Activated CD4-positive, alpha-beta T cell treated with anti-CD3 and anti-CD28 coated beads, Interleukin-2, amount 50 U/mL, for 1 hour (primary cell): ENCODE measurements around the gene SOCS7.

ENCODE experiments used
- DNase-seq: peaks from one replicate; pipeline ENCODE4 v3.0.0-alpha.2; 2020

SOCS7 gene

DNA sequence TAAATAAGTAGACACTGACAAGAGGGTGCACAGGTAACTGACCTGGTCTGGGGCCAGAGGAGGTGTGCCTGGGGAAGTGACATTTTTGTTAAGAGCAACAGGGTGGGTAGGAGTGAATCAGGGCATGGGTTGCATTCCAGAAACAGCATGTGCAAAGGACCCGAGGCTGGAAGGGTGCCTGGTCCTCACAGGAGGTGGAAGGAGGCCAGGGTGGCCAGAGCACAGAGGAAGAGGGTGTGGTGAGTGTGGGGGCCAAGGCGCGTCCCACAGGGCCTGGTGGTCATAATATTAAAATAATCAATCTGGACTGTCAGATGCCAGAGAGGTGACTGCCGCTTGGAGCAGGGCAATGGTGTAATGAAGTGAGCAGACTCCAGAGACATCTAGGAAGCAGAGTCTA lies 90.9 kb downstream of the SOCS7 start:
- no peak for DNase-seq

DNA sequence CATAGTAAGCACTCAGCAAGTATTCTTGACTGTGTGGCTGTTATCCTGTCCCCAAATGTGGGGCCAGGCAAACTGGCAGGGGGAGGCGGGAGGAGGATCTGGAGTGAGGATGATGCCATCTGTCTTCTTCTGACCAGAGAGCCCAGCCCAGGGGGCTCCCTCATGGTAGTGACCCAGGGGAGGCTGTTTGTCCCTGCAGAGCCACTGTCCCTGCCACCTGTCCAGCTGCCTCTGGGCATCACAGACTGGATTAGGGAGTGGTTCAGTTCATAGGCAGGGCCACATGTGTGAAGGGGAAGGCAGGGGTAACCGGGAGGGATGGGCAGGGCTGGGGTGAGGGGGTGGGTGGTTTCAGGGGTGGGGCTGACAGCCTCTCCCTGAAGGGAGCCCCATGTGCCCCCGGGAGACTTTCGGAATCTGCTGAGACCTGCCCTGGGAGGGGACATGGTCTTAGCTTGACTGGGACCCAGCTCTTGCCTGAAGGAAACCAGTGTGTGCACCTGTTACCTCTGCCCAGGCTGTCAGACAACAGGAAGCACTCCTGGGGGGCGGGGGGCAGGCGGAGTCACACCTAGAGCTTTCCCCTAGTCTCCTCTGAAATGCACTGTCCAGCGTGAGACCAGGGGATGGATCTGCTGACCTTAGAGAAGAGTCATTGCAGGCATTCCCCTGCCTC lies 91.8 kb downstream of the SOCS7 start:
- DNase-seq = no peak

- peak; percentile 47 for DNase-seq
Observed at GRCh38 chr17:38444151-38444550, 92.5 kb downstream of the SOCS7 start.

DNA sequence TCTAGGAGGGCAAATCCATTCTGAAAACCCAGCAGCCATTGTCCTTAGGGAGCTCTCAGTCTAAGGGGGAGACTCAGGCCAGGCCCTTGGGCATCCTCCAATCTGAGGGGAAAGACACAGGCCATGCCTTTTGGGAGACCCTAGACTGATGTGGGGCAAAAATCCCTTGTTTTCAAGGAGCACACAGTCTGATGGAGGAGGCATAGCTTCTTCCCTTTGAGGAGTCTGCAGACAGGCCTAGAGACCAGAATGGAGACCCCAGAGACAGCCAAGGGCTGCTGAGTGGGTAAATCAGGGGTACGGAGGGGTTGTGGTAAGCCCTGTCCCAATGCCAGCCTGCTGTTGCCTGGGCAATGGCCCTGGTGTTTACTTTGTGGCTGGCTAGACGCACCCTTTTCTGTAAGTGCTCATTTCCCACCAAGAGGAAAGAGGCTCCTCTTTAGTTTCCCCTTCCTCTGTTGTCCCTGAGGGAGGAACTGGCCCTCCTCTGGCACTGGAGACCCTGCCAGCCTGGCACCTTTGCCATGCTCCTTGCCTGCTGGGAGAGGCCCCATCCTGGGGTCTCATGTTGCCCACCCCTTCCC lies 96.0 kb downstream of the SOCS7 start:
- DNase-seq = no peak

GRCh38 chr17:38448208-38448771 lies 96.6 kb downstream of the SOCS7 start:
- no peak for DNase-seq

DNA sequence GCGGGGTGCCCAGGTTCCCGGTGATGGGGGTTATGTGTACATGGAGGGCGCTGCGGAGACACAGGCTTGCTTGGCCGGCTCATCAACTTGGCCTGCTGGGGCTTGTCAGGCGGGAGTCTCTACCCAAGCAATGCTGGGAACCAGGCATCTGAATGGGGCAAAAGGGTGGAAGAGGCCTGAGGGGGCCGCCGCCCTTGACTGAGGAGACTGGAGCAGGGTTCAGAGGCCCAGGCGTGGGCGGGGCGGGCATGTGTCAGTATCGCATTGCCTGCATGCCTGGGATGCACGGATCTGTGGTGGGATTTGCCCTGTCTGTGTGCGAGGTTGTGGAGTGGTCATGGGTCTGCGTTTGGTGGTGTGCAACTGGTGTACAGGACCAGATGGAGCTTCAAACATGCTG lies 97.7 kb downstream of the SOCS7 start:
- DNase-seq = no peak

DNA sequence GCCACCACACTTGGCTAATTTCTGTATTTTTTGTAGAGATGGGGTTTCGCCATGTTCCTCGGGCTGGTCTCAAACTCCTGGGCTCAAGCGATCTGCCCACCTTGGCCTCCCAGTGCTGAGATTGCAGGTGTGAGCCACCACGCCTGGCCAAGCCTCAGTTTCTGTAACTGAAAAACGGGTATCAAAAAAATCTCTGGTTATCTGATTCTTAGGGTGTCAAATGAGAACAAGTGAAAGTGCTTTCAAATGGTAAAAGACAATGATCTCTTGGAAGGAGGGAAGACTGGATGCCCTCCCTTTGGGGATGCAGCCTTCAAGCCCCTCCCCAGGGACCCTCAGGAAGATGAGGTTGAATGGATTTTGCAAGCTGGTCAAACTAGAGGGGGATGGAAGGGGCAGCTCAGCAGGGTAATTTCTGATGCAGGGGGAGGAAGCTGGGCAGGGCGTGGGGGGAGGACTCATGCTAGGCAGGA lies 98.9 kb downstream of the SOCS7 start:
- no peak for DNase-seq

DNA sequence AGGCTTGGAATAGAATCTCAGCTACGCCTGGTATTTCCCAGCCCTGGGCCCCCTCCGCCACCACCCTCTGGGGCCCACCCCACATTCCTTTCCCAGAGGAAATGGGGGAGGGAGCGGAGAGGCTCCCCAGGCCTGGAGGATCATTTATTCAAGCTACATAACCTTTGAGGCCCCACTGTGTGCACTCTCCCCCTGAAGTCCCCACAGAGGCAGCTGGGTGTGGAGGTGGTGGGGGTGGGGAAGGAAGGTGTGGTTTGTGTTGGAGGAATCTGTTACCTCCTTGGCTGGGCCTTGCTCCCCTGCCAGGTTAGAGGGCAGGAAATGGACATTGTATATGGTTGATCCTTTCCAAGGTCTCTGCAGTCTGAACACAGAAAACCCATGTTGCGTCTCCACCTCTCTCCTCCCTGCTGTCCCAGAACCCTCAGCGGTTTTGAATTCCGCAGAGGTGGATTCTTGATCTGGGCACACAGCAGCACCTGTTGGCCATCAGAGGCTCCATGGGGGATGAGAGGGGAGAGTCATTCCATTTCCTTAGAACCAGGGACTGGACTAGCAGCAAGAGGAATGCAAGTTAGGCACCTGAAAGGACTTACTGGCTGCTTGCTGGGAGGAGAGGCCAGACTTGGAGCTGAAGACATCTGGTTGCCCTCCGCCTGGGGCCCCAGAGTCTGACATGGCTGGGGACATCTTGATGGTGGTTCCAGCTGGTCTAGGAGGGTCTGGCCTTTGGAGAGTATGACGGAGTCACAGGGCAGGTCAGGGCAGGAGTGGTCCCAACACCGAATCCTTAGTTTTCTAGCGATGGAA lies 99.6 kb downstream of the SOCS7 start:
- no peak for DNase-seq

GRCh38 chr17:38451840-38452529 lies 100.3 kb downstream of the SOCS7 start:
- DNase-seq = no peak

- DNase-seq = no peak
Observed at GRCh38 chr17:38452719-38453118, 101.1 kb downstream of the SOCS7 start.

- no peak for DNase-seq
Observed at GRCh38 chr17:38453951-38454421, 102.3 kb downstream of the SOCS7 start.

DNA sequence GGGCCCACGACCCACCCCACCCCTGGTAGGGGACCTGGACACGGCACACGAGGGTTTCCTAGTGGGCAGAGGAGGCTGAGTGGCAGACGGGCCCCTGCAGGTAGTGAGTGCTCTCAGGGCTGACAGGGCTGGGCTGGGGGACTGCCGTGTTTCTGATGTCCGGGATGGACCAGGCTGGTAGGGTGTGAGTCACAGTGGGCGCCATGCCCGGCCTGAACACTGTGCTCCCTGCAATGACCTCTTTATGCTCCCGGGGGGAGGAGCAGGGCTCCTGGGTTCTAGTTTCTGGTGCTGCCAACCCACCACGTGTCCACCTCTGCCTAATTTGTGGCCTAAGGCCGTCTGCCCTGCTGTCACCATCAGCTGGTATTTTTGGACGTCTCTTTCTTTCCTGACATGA lies 102.9 kb downstream of the SOCS7 start:
- DNase-seq = no peak
